DND-41 (cell line): Measurements from ENCODE around the gene ZBTB12.

Source experiments
- ATAC-seq: fragments of 200-7000 bp; cut with Tn5 transposase; 3 replicates; pipeline ENCODE4 v1.9.1; 2021; ENCODE audit warnings: low read depth; ENCODE audit not compliant: insufficient read depth
- DNase-seq: peaks from one replicate; pipeline ENCODE4 v3.0.0-alpha.2; 2020
- H2AFZ ChIP-seq: 2 replicates; pipeline ENCODE4 v1.6.0; 2012; ENCODE audit warnings: low read depth, low read length
- H3K27ac ChIP-seq: 2 replicates; pipeline ENCODE4 v1.5.1; 2012; ENCODE audit warnings: low read length, inconsistent platforms
- H3K27me3 ChIP-seq: fragments of 200-600 bp; sonication (generic); 2 replicates; pipeline ENCODE4 v1.6.0; 2012; ENCODE audit warnings: low read length, mild to moderate bottlenecking, inconsistent platforms; ENCODE audit not compliant: insufficient read depth, poor library complexity
- H3K36me3 ChIP-seq: 2 replicates; pipeline ENCODE4 v1.5.1; 2012; ENCODE audit warnings: low read length, inconsistent platforms; ENCODE audit not compliant: insufficient read depth
- H3K4me1 ChIP-seq: 2 replicates; pipeline ENCODE4 v1.5.1; 2012; ENCODE audit warnings: mild to moderate bottlenecking, low read length; ENCODE audit not compliant: insufficient read depth
- H3K4me2 ChIP-seq: 2 replicates; pipeline ENCODE4 v1.6.0; 2012; ENCODE audit warnings: mild to moderate bottlenecking, moderate library complexity, low read length, inconsistent platforms; ENCODE audit not compliant: insufficient read depth
- H3K4me3 ChIP-seq, 2 experiments: fragments of 200-600 bp in 1 of 2; shearing (Covaris generic) in 1 of 2; 2 replicates each; pipeline ENCODE4 v1.5.1; 2012 to 2016; ENCODE audit warnings: inconsistent platforms in 2 of 2, low read length in 2 of 2, mild to moderate bottlenecking in 2 of 2, low read depth in 1 of 2, moderate library complexity in 1 of 2
- H3K79me2 ChIP-seq: 2 replicates; pipeline ENCODE4 v1.6.0; 2012; ENCODE audit warnings: low read length, inconsistent platforms; ENCODE audit not compliant: insufficient read depth
- H3K9ac ChIP-seq: 2 replicates; pipeline ENCODE4 v1.6.0; 2012; ENCODE audit warnings: low read depth, mild to moderate bottlenecking, inconsistent platforms, low read length, moderate library complexity
- H3K9me3 ChIP-seq: 2 replicates; pipeline ENCODE4 v1.5.1; 2012; ENCODE audit warnings: low read length, moderate library complexity, mild to moderate bottlenecking, inconsistent platforms; ENCODE audit not compliant: insufficient read depth, severe bottlenecking
- H4K20me1 ChIP-seq: 2 replicates; pipeline ENCODE4 v1.6.0; 2012; ENCODE audit warnings: low read length; ENCODE audit not compliant: insufficient read depth
- EZH2 ChIP-seq: IDR thresholded peaks from 3 replicates; pipeline ENCODE4 v1.6.1; 2012; ENCODE audit warnings: borderline replicate concordance, low read depth, mild to moderate bottlenecking, moderate library complexity, low read length, inconsistent platforms; ENCODE audit not compliant: severe bottlenecking
- TF ChIP-seq, protein P1 (sequence below): IDR thresholded peaks from 2 replicates; pipeline ENCODE4 v1.5.1; 2012; ENCODE audit warnings: borderline replicate concordance, low read length, moderate library complexity, mild to moderate bottlenecking; ENCODE audit not compliant: poor library complexity, severe bottlenecking; ENCODE audit errors: extremely low read depth

ZBTB12 gene

DNA sequence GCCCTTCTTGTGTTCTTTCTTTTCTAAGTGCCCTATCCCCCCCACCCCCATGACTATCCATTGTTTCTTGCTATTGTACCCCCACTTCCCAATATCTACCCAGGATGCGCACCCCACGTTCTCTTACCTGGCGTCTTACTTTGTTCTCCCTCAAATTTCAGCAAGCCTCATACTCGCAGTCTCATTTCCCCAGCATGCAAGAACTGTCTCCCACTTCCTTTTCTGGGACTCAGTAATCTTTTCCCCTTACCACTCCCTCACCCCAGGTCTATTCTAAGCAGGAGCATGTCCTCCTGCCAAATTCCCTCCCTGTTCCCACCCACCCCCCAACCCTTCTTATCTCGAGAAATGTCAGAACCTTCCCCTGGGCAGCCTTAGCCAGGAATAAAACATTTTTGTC is 2.7 kb downstream of the ZBTB12 start:
- Histone ChIP-seq H3K4me3 (peak overlapping the region in 1 of 2 experiments; percentile 78; a peak in 1 of 4 replicates), H3K9me3 (no peaks in the 10 kb centered on the region), H3K4me2 (peak overlapping the region; percentile 88), H3K36me3 (peaks cover 36% of the 10 kb centered on the region), H3K27me3 (no peaks in the 10 kb centered on the region), H3K27ac (no peak overlapping the region), H2AFZ (no peak overlapping the region), H4K20me1 (peaks cover 3% of the 10 kb centered on the region; the same call in 1 of the 2 replicates), H3K79me2 (peaks cover 63% of the 10 kb centered on the region), H3K4me1 (peaks cover 52% of the 10 kb centered on the region), H3K9ac (peak overlapping the region; percentile 79)
- TF ChIP-seq EZH2 = no peak
- TF ChIP-seq, protein P1, sequence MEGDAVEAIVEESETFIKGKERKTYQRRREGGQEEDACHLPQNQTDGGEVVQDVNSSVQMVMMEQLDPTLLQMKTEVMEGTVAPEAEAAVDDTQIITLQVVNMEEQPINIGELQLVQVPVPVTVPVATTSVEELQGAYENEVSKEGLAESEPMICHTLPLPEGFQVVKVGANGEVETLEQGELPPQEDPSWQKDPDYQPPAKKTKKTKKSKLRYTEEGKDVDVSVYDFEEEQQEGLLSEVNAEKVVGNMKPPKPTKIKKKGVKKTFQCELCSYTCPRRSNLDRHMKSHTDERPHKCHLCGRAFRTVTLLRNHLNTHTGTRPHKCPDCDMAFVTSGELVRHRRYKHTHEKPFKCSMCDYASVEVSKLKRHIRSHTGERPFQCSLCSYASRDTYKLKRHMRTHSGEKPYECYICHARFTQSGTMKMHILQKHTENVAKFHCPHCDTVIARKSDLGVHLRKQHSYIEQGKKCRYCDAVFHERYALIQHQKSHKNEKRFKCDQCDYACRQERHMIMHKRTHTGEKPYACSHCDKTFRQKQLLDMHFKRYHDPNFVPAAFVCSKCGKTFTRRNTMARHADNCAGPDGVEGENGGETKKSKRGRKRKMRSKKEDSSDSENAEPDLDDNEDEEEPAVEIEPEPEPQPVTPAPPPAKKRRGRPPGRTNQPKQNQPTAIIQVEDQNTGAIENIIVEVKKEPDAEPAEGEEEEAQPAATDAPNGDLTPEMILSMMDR = no peak
- no peak for DNase-seq
- no peak for ATAC-seq

DNA sequence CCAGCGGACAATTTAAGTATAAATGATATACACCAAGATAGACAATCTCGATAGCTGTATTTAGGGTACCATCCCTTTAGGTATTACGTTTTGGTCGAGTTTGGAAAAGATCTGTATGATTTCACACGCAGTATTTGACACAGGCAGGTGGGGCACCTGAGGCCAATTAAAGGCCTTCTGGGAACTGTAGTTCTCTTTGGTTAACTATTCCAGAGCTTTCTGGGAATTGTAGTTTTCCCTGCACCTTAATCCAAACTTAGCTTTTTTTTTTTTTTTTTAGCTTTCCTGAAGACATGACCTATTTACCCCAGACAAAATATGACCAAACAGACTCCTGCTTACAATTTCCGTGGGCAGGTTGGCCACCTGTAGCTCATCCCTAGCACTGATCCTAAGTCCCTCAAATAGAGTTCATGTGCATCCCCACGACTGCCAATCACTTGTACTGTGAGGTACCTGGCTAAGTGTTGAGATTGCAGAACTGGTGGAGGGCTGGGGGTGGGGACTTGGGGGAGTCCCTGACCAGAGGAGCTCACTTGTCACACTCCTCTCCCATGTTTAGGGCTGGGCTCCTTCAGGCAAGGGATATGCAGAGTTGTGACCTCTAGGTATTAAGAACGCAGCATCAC is 3.4 kb downstream of the ZBTB12 start:
- no peaks in the 10 kb centered on the region for H3K27me3 ChIP-seq
- ATAC-seq (peak; percentile 16; the same call in 1 of the 3 replicates), DNase-seq (peak; percentile 24)
- H2AFZ ChIP-seq = peak overlapping the region; percentile 78
- peak overlapping the region; percentile 88 for H3K4me2 ChIP-seq
- peaks cover 40% of the 10 kb centered on the region for H3K36me3 ChIP-seq
- peak overlapping the region; percentile 85 for H3K27ac ChIP-seq
- H4K20me1 ChIP-seq = peaks cover 3% of the 10 kb centered on the region; the same call in 1 of the 2 replicates
- TF ChIP-seq, protein P1 = no peak
- TF ChIP-seq EZH2 = no peak
- H3K9ac ChIP-seq = peak overlapping the region; percentile 79
- peaks cover 63% of the 10 kb centered on the region for H3K79me2 ChIP-seq
- peak overlapping the region; percentile 71 to 78 for H3K4me3 ChIP-seq
- no peaks in the 10 kb centered on the region for H3K9me3 ChIP-seq
- peaks cover 52% of the 10 kb centered on the region for H3K4me1 ChIP-seq

- peaks cover 50% of the 10 kb centered on the region for H3K4me1 ChIP-seq
- H3K27ac ChIP-seq = peak within 1 kb of the TSS; percentile 85
- H3K9me3 ChIP-seq = no peaks in the 10 kb centered on the region
- DNase-seq (peak; percentile 89), ATAC-seq (peak; percentile 63)
- H4K20me1 ChIP-seq = peaks cover 3% of the 10 kb centered on the region; the same call in 1 of the 2 replicates
- peaks cover 47% of the 10 kb centered on the region for H3K36me3 ChIP-seq
- no peak for TF ChIP-seq EZH2
- TF ChIP-seq, protein P1 = peak; percentile 23
- H2AFZ ChIP-seq = peak within 1 kb of the TSS; percentile 78
- H3K79me2 ChIP-seq = peaks cover 63% of the 10 kb centered on the region
- peak within 1 kb of the TSS; percentile 71 to 78 for H3K4me3 ChIP-seq
- H3K9ac ChIP-seq = peak within 1 kb of the TSS; percentile 79
- H3K27me3 ChIP-seq = no peaks in the 10 kb centered on the region
- peak within 1 kb of the TSS; percentile 88 for H3K4me2 ChIP-seq
Measured at GRCh38 chr6:31897612-31898382, 4.1 kb downstream of the ZBTB12 start, which contains the start of gene EHMT2. Gene EHMT2 (minus strand): TSS chr6:31897698. CDS start chr6:31897677, 21 bp downstream.
